Cardiac fibroblast (primary cell): ENCODE results near the gene SP110.
A peak's percentile ranks its signal among the peaks of the same experiment; 100 is the strongest.

Experiments
- DNase-seq, 2 donors: peaks; one replicate each; pipeline versions ENCODE4 v3.0.0 to v3.0.0-alpha.2; 2010; ENCODE audit warnings: low read depth in 2 of 2
- H3K4me3 ChIP-seq, 2 donors: replicated peaks in 1 of 2; 1 replicate in 1 of 2; 2 replicates in 1 of 2; pipeline ENCODE4 v1.5.1; 2011; ENCODE audit warnings: low read depth in 2 of 2, low read length in 2 of 2, mild to moderate bottlenecking in 2 of 2, moderate library complexity in 1 of 2
- TF ChIP-seq, protein P1 (sequence below): IDR thresholded peaks from one replicate; pipeline ENCODE4 v1.5.1; 2011; ENCODE audit warnings: low read depth, mild to moderate bottlenecking, low read length, inconsistent platforms

SP110 gene

DNA sequence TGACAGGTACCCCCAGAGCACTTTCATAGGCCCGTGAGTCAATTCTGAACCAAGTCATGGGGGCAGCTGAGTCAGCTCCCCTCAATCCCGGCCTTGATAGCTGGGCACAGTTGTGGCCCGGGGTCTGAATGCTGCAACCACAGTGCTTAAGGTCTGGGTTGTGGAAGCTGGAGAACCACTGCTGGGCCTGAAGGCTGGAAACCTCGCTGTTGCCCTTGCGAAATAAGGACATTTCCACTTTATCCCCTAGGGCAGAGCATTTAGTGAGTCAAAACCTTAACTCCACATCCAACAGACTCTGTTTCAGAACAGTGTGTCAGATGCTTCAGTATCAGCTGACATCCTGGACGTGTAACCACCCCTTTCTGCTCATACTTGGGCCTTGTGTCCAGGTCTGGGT lies 58.6 kb downstream of the SP110 start:
- DNase-seq: peak; percentile 58 to 87
- H3K4me3 ChIP-seq: no peak overlapping the region
- TF ChIP-seq, protein P1, sequence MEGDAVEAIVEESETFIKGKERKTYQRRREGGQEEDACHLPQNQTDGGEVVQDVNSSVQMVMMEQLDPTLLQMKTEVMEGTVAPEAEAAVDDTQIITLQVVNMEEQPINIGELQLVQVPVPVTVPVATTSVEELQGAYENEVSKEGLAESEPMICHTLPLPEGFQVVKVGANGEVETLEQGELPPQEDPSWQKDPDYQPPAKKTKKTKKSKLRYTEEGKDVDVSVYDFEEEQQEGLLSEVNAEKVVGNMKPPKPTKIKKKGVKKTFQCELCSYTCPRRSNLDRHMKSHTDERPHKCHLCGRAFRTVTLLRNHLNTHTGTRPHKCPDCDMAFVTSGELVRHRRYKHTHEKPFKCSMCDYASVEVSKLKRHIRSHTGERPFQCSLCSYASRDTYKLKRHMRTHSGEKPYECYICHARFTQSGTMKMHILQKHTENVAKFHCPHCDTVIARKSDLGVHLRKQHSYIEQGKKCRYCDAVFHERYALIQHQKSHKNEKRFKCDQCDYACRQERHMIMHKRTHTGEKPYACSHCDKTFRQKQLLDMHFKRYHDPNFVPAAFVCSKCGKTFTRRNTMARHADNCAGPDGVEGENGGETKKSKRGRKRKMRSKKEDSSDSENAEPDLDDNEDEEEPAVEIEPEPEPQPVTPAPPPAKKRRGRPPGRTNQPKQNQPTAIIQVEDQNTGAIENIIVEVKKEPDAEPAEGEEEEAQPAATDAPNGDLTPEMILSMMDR: no peak

GRCh38 chr2:230160112-230160660 lies 59.6 kb downstream of the SP110 start:
- H3K4me3 ChIP-seq: no peak overlapping the region
- peak; percentile 61 to 66 for DNase-seq
- TF ChIP-seq, protein P1: peak; percentile 80

- TF ChIP-seq, protein P1: no peak
- H3K4me3 ChIP-seq: no peak overlapping the region
- no peak for DNase-seq
These were observed 61.3 kb downstream of the SP110 start for GRCh38 chr2:230158468-230158867.

GRCh38 chr2:230156782-230157699 lies 62.7 kb downstream of the SP110 start:
- TF ChIP-seq, protein P1: no peak
- H3K4me3 ChIP-seq: no peak overlapping the region
- DNase-seq: no peak

DNA sequence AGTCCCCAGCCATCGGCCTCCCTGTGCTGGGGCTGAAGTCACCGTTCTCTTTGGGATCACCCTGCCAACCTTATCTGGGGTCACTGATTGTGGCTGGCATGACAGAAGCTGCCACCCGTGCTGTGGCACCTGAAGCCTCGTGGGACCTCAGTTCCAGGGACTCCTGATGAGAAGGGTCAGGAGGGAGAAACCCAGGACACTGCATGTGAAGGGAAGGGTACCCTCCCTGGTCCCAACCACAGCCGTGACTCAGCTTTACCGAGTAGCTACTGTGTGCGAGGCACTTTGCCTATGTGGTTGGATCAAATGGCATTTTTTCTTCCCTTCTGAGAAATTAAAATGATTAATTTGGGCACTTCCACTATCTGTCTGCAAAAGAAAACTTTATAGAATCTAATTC lies 64.4 kb downstream of the SP110 start:
- no peak overlapping the region for H3K4me3 ChIP-seq
- DNase-seq: no peak
- TF ChIP-seq, protein P1: no peak

DNA sequence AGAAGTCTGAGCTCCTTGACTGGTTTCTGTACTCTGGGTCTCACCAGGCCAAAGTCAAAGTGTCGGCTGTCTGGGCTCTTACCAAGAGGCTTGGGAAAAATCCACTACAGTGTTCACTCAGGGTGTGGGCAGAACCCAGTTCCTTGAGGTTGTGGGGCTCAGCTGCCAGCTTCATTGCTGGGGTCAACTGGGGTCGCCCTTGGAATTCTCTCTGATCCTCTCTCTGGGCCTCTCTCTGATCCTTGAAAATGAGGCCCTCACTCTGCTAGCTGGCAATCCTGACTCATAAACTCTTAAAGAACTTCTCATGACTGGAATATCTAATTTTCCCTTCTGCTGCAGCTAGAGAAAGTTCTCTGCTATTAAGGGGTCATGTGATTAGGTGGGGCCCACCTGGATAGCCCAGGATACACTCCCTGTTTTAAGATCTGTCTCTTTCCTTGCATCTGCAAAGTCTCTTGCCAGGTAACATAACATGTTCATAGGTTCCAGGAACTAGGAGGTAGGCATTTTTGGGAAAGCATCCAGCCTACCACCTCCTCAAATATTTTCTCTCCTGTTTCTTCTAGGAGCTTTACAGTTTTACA lies 66.3 kb downstream of the SP110 start:
- TF ChIP-seq, protein P1: no peak
- no peak for DNase-seq
- H3K4me3 ChIP-seq: no peak overlapping the region
